ENCODE measurements around the gene ATF7IP2. TPM values are rescaled to one million over a fixed set of nuclear protein-coding genes. Genes with fewer than 3 reads are reported as not detected.
"Not testable (repeated sequence)": the region's sequence is repeated elsewhere in the genome, so short reads cannot be mapped to it uniquely, and the experiment has no call there.

ATF7IP2 gene
- total RNA-seq, 1 experiment from 2014 or later = 25.2 TPM

DNA sequence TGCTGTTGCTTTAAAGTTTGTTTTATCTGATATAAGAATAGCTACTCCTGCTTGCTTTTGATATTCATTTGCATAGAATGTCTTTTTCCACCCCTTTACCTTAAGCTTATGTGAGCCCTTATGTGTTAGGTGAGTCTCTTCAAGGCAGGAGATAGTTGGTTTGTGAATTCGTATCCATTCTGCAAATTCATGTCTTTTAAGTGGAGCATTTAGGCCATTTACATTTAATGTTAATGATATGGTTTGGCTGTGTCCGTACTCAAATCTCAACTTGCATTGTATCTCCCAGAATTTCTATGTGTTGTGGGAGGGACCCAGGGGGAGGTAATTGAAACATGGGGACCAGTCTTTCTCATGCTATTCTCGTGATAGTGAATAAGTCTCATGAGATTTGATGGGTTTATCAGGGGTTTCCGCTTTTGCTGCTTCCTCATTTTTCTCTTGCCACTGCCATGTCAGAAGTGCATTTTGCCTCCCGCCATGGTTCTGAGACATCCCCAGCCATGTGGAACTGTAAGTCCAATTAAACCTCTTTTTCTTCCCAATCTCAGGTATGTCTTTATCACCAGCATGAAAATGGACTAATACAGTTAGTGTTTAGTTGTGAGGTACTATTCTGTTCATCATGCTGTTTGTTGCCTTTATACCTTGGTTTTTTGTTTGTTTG is 27.2 kb downstream of the ATF7IP2 start:
- no peaks in the 10 kb centered on the region for H3K4me1 ChIP-seq (ENCODE audit: control insufficient read depth, insufficient read depth, low read length)
- TF ChIP-seq TCF7L2 (IDR thresholded peaks at IDR 0.05; ENCODE audit: low read depth, low read length) = no peak
- no peak for TF ChIP-seq REST (IDR thresholded peaks at IDR 0.05; ENCODE audit: insufficient read depth in 1 of 2, low read depth in 2 of 2, low read length in 1 of 2)
- TF ChIP-seq SIN3A (IDR thresholded peaks at IDR 0.05; ENCODE audit: borderline replicate concordance, insufficient read depth, low read depth, low read length) = no peak
- TF ChIP-seq, protein P1, sequence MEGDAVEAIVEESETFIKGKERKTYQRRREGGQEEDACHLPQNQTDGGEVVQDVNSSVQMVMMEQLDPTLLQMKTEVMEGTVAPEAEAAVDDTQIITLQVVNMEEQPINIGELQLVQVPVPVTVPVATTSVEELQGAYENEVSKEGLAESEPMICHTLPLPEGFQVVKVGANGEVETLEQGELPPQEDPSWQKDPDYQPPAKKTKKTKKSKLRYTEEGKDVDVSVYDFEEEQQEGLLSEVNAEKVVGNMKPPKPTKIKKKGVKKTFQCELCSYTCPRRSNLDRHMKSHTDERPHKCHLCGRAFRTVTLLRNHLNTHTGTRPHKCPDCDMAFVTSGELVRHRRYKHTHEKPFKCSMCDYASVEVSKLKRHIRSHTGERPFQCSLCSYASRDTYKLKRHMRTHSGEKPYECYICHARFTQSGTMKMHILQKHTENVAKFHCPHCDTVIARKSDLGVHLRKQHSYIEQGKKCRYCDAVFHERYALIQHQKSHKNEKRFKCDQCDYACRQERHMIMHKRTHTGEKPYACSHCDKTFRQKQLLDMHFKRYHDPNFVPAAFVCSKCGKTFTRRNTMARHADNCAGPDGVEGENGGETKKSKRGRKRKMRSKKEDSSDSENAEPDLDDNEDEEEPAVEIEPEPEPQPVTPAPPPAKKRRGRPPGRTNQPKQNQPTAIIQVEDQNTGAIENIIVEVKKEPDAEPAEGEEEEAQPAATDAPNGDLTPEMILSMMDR (IDR thresholded peaks at IDR 0.05) = no peak
- no peak for TF ChIP-seq POLR2AphosphoS5 (IDR thresholded peaks at IDR 0.05; ENCODE audit: low read depth, low read length)
- no peaks in the 10 kb centered on the region for H3K27me3 ChIP-seq (ENCODE audit: control insufficient read depth, insufficient read depth, low read length)
- H3K36me3 ChIP-seq (ENCODE audit: control insufficient read depth, insufficient read depth, low read length) = no peaks in the 10 kb centered on the region
- no peak overlapping the region for H3K27ac ChIP-seq (ENCODE audit: low read length)
- no peak overlapping the region for H3K4me3 ChIP-seq (ENCODE audit: low read depth in 2 of 2, low read length in 2 of 2)
- POLR2A ChIA-PET = no interaction called here
- BruUV-seq (replicated peaks) = no TSS peak
- no peak for ATAC-seq
- CTCF ChIA-PET = no interaction called here
- no peak for DNase-seq (ENCODE audit: low read depth, low spot score)
- in situ Hi-C loops (cut with HindIII; ENCODE audit: low pct_unique_long_range_greater_than_20kb, low sequenced_read_pairs) = no loop called here
- H3K9me3 ChIP-seq (ENCODE audit: control insufficient read depth, insufficient read depth, low read depth, low read length) = peaks cover 44% of the 10 kb centered on the region; the same call in 1 of the 2 replicates
- intact Hi-C loops (cut with micrococcal nuclease; ENCODE audit: unreplicated experiment) = no loop called here

GRCh38 chr16:10418204-10418603 is 32.3 kb downstream of the ATF7IP2 start:
- ATAC-seq; BruUV-seq (replicated peaks); H3K36me3 ChIP-seq (ENCODE audit: control insufficient read depth, insufficient read depth, low read length); POLR2A ChIA-PET; CTCF ChIA-PET; H3K4me1 ChIP-seq (ENCODE audit: control insufficient read depth, insufficient read depth, low read length); H3K4me3 ChIP-seq (ENCODE audit: low read depth in 2 of 2, low read length in 2 of 2); intact Hi-C loops (cut with micrococcal nuclease; ENCODE audit: unreplicated experiment); H3K27ac ChIP-seq (ENCODE audit: low read length); H3K27me3 ChIP-seq (ENCODE audit: control insufficient read depth, insufficient read depth, low read length); DNase-seq (ENCODE audit: low read depth, low spot score); in situ Hi-C loops (cut with HindIII; ENCODE audit: low pct_unique_long_range_greater_than_20kb, low sequenced_read_pairs): not testable (repeated sequence)
- peaks cover 33% of the 10 kb centered on the region; the same call in 1 of the 2 replicates for H3K9me3 ChIP-seq (ENCODE audit: control insufficient read depth, insufficient read depth, low read depth, low read length)

- no peak overlapping the region for H3K27ac ChIP-seq (ENCODE audit: low read length)
- BruUV-seq (replicated peaks) = no TSS peak
- no peak overlapping the region for H3K4me3 ChIP-seq (ENCODE audit: low read depth in 2 of 2, low read length in 2 of 2)
- intact Hi-C loops (cut with micrococcal nuclease; ENCODE audit: unreplicated experiment) = no loop called here
- no peak for DNase-seq (ENCODE audit: low read depth, low spot score)
- H3K9me3 ChIP-seq (ENCODE audit: control insufficient read depth, insufficient read depth, low read depth, low read length) = peaks cover 26% of the 10 kb centered on the region; the same call in 1 of the 2 replicates
- CTCF ChIA-PET = no interaction called here
- no peaks in the 10 kb centered on the region for H3K4me1 ChIP-seq (ENCODE audit: control insufficient read depth, insufficient read depth, low read length)
- in situ Hi-C loops (cut with HindIII; ENCODE audit: low pct_unique_long_range_greater_than_20kb, low sequenced_read_pairs) = no loop called here
- H3K36me3 ChIP-seq (ENCODE audit: control insufficient read depth, insufficient read depth, low read length) = no peaks in the 10 kb centered on the region; the same call in 1 of the 2 replicates
- POLR2A ChIA-PET = no interaction called here
- H3K27me3 ChIP-seq (ENCODE audit: control insufficient read depth, insufficient read depth, low read length) = no peaks in the 10 kb centered on the region
- TF ChIP-seq SIN3A (IDR thresholded peaks at IDR 0.05; ENCODE audit: borderline replicate concordance, insufficient read depth, low read depth, low read length) (no peak), POLR2AphosphoS5 (IDR thresholded peaks at IDR 0.05; ENCODE audit: low read depth, low read length) (no peak), REST (IDR thresholded peaks at IDR 0.05; ENCODE audit: insufficient read depth in 1 of 2, low read depth in 2 of 2, low read length in 1 of 2) (no peak), TCF7L2 (IDR thresholded peaks at IDR 0.05; ENCODE audit: low read depth, low read length) (no peak)
- TF ChIP-seq, protein P1 (IDR thresholded peaks at IDR 0.05) = no peak
- no peak for ATAC-seq
Measured at GRCh38 chr16:10419701-10420100, 33.8 kb downstream of the ATF7IP2 start.
